ENCODE results near the gene GALNT2.

Gene GALNT2

GRCh38 chr1:230300322-230301301 is 233.6 kb downstream of the GALNT2 start:
- DNase-seq (ENCODE audit: low spot score) = no peak
- TF ChIP-seq CTCF (IDR thresholded peaks at IDR 0.05) = no peak
- H3K27ac ChIP-seq = no peak overlapping the region

GRCh38 chr1:230301322-230301721 is 234.3 kb downstream of the GALNT2 start:
- Histone ChIP-seq H3K27ac (no peak overlapping the region), H3K4me3 (no peak overlapping the region)
- no peak for TF ChIP-seq CTCF (IDR thresholded peaks at IDR 0.05)
- DNase-seq (ENCODE audit: low spot score) = no peak

More at GRCh38 chr1:230300322-230301301, 233.6 kb downstream of the GALNT2 start:
- H3K4me3 ChIP-seq = no peak overlapping the region

- H3K4me3 ChIP-seq = no peak overlapping the region
- TF ChIP-seq CTCF (IDR thresholded peaks at IDR 0.05) = no peak
- H3K27ac ChIP-seq = no peak overlapping the region
- no peak for DNase-seq (ENCODE audit: low spot score)
Observed at GRCh38 chr1:230301822-230302221, 234.8 kb downstream of the GALNT2 start.

- DNase-seq (ENCODE audit: low spot score) = no peak
- no peak overlapping the region for H3K4me3 ChIP-seq
- no peak for TF ChIP-seq CTCF (IDR thresholded peaks at IDR 0.05)
- no peak overlapping the region for H3K27ac ChIP-seq
Observed at GRCh38 chr1:230303069-230303468, 236.0 kb downstream of the GALNT2 start.

- DNase-seq (ENCODE audit: low spot score) = no peak
- no peak overlapping the region for H3K27ac ChIP-seq
- no peak overlapping the region for H3K4me3 ChIP-seq
- no peak for TF ChIP-seq CTCF (IDR thresholded peaks at IDR 0.05)
Observed at GRCh38 chr1:230303822-230304221, 236.8 kb downstream of the GALNT2 start.

GRCh38 chr1:230306169-230306568 is 239.1 kb downstream of the GALNT2 start:
- no peak for TF ChIP-seq CTCF (IDR thresholded peaks at IDR 0.05)
- Histone ChIP-seq H3K4me3 (no peak overlapping the region), H3K27ac (no peak overlapping the region)
- no peak for DNase-seq (ENCODE audit: low spot score)

- no peak for DNase-seq (ENCODE audit: low spot score)
- H3K27ac ChIP-seq = no peak overlapping the region
Observed at GRCh38 chr1:230307213-230307612, 240.2 kb downstream of the GALNT2 start.

More at GRCh38 chr1:230307213-230307612, 240.2 kb downstream of the GALNT2 start:
- no peak overlapping the region for H3K4me3 ChIP-seq
- TF ChIP-seq CTCF (IDR thresholded peaks at IDR 0.05) = no peak
